ENCODE data around the gene KRTAP12-4.
"Not testable (repeated sequence)": the region's sequence is repeated elsewhere in the genome, so short reads cannot be mapped to it uniquely, and the experiment has no call there.

KRTAP12-4 gene

DNA sequence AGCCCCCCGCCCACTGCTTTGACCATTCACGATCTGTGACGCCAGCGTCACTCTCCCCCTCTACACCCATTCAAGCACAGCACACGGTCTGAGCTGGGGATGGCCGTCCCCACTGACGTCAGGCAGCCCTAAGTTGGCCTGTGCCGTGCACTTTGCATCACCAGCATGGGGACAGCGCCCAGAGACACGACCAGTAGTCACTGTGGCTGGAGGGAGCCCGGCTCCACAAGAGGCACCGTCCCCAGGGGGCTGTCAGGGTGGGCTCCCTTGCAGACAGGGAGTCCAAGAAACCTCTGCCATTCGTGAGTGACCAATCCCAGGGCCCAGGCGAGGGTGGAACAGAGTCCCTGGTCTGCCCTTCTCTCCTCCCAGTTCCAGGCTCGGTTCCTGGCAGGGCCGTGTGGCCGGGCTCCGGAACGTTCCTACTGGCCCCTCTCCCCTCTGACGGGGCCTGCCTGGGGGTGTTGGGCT, 40.3 kb downstream of the KRTAP12-4 start:
- no peaks in the 10 kb centered on the region for H3K4me1 Mint-ChIP-seq

GRCh38 chr21:44613386-44614155, 40.9 kb downstream of the KRTAP12-4 start:
- Mint-ChIP-seq H3K9me3 (peaks cover 29% of the 10 kb centered on the region), H3K27me3 (ENCODE audit: low read depth) (peaks cover 11% of the 10 kb centered on the region), H3K4me1 (no peaks in the 10 kb centered on the region), H3K4me3 (no peak overlapping the region), H3K27ac (no peak overlapping the region), H3K36me3 (ENCODE audit: low read depth) (peaks cover 3% of the 10 kb centered on the region)
- TF ChIP-seq, protein P1, sequence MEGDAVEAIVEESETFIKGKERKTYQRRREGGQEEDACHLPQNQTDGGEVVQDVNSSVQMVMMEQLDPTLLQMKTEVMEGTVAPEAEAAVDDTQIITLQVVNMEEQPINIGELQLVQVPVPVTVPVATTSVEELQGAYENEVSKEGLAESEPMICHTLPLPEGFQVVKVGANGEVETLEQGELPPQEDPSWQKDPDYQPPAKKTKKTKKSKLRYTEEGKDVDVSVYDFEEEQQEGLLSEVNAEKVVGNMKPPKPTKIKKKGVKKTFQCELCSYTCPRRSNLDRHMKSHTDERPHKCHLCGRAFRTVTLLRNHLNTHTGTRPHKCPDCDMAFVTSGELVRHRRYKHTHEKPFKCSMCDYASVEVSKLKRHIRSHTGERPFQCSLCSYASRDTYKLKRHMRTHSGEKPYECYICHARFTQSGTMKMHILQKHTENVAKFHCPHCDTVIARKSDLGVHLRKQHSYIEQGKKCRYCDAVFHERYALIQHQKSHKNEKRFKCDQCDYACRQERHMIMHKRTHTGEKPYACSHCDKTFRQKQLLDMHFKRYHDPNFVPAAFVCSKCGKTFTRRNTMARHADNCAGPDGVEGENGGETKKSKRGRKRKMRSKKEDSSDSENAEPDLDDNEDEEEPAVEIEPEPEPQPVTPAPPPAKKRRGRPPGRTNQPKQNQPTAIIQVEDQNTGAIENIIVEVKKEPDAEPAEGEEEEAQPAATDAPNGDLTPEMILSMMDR (IDR thresholded peaks at IDR 0.05; ENCODE audit: unreplicated experiment in 3 of 3) = no peak

More for the DNA sequence above, 40.3 kb downstream of the KRTAP12-4 start:
- peaks cover 11% of the 10 kb centered on the region for H3K27me3 Mint-ChIP-seq (ENCODE audit: low read depth)
- no peak overlapping the region for H3K4me3 Mint-ChIP-seq
- no peak overlapping the region for H3K27ac Mint-ChIP-seq
- H3K36me3 Mint-ChIP-seq (ENCODE audit: low read depth) = no peaks in the 10 kb centered on the region
- TF ChIP-seq, protein P1 (IDR thresholded peaks at IDR 0.05; ENCODE audit: unreplicated experiment in 3 of 3) = no peak
- peaks cover 30% of the 10 kb centered on the region for H3K9me3 Mint-ChIP-seq

GRCh38 chr21:44612669-44613229, 41.7 kb downstream of the KRTAP12-4 start:
- Mint-ChIP-seq H3K4me3 (no peak overlapping the region), H3K27me3 (ENCODE audit: low read depth) (peaks cover 11% of the 10 kb centered on the region), H3K4me1 (no peaks in the 10 kb centered on the region), H3K9me3 (peaks cover 30% of the 10 kb centered on the region), H3K27ac (no peak overlapping the region), H3K36me3 (ENCODE audit: low read depth) (peaks cover 3% of the 10 kb centered on the region)
- TF ChIP-seq, protein P1 (IDR thresholded peaks at IDR 0.05; ENCODE audit: unreplicated experiment in 3 of 3) = no peak

- Mint-ChIP-seq H3K27me3 (ENCODE audit: low read depth) (peaks cover 10% of the 10 kb centered on the region), H3K9me3 (peaks cover 32% of the 10 kb centered on the region), H3K36me3 (ENCODE audit: low read depth) (peaks cover 3% of the 10 kb centered on the region), H3K4me3 (no peak within 1 kb of the TSS), H3K27ac (no peak within 1 kb of the TSS), H3K4me1 (no peaks in the 10 kb centered on the region)
- TF ChIP-seq, protein P1 (IDR thresholded peaks at IDR 0.05; ENCODE audit: unreplicated experiment in 3 of 3) = no peak
Observed at GRCh38 chr21:44612029-44612486, 42.4 kb downstream of the KRTAP12-4 start, which contains the start of gene KRTAP10-8. Gene KRTAP10-8, plus strand, starts transcription at chr21:44612079. Its CDS starts 22 bp downstream, at chr21:44612101.

- Mint-ChIP-seq H3K36me3 (ENCODE audit: low read depth) (peaks cover 3% of the 10 kb centered on the region), H3K27me3 (ENCODE audit: low read depth) (peaks cover 10% of the 10 kb centered on the region), H3K4me3 (no peak overlapping the region), H3K9me3 (peaks cover 33% of the 10 kb centered on the region), H3K27ac (no peak overlapping the region), H3K4me1 (no peaks in the 10 kb centered on the region)
- TF ChIP-seq, protein P1 (IDR thresholded peaks at IDR 0.05; ENCODE audit: unreplicated experiment in 3 of 3) = no peak
Observed at GRCh38 chr21:44611551-44611950, 42.9 kb downstream of the KRTAP12-4 start.

DNA sequence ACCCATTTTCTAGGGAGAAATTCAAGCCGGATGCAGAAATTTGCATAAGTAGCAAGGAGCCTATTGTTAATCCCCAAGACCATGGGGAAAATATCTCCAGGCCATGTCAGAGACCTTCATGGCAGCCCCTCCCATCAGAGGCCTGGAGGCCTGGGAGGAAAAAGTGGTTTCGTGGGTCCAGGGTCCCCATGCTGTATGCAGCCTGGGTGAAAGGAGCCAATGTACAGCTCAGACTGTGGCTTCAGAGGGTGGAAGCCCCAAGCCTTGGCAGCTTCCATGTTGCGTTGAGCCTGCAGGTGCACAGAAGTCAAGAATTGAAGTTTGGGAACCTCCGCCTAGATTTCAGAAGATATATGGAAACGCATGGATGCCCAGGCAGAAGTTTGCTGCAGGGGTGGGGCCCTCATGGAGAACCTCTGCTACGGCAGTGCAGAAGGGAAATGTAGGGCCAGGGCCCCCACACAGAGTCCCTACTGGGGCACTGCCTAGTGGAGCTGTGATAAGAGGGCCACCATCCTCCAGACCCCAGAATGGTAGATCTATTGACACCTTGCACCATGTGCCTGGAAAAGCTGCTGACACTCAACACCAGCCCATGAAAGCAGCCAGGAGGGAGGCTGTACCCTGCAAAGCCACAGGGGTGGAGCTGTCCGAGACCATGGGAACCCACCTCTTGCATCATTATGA, 44.2 kb downstream of the KRTAP12-4 start:
- not testable (repeated sequence) for H3K4me1 Mint-ChIP-seq; H3K27me3 Mint-ChIP-seq (ENCODE audit: low read depth); H3K4me3 Mint-ChIP-seq; H3K36me3 Mint-ChIP-seq (ENCODE audit: low read depth); H3K27ac Mint-ChIP-seq
- H3K9me3 Mint-ChIP-seq = peaks cover 37% of the 10 kb centered on the region

Data from nephron (organoid).